Lung (tissue), 12 donors: ENCODE measurements around the gene JOSD2. TPM values are rescaled to one million over a fixed set of nuclear protein-coding genes. Genes with fewer than 3 reads are reported as not detected.

ENCODE experiments used
- ATAC-seq: fragments of 200-7000 bp; cut with Tn5 transposase; one replicate; pipeline ENCODE4 v1.9.1; 2020; ENCODE audit warnings: moderate number of reproducible peaks; ENCODE audit not compliant: insufficient read depth, low FRiP score
- DNase-seq, 3 donors: peaks; one replicate each; pipeline ENCODE4 v3.0.0-alpha.2; 2013 to 2017
- H3K27ac ChIP-seq, 2 donors: one replicate each; pipeline ENCODE4 v1.5.1; 2013; ENCODE audit warnings: mild to moderate bottlenecking in 2 of 2, moderate library complexity in 2 of 2, control low read depth in 1 of 2, inconsistent platforms in 1 of 2, low read depth in 1 of 2, low read length in 1 of 2
- H3K27me3 ChIP-seq, 3 donors: one replicate each; pipeline ENCODE4 v1.5.1; 2013; ENCODE audit warnings: low read length in 2 of 3; ENCODE audit not compliant: control insufficient read depth in 3 of 3, insufficient read depth in 3 of 3
- H3K36me3 ChIP-seq, 4 donors: one replicate each; pipeline ENCODE4 v1.5.1; 2013; ENCODE audit warnings: low read length in 4 of 4, mild to moderate bottlenecking in 1 of 4, moderate library complexity in 1 of 4; ENCODE audit not compliant: control insufficient read depth in 4 of 4, insufficient read depth in 4 of 4
- H3K4me1 ChIP-seq, 5 donors: one replicate each; pipeline ENCODE4 v1.5.1; 2013; ENCODE audit warnings: low read length in 5 of 5, mild to moderate bottlenecking in 2 of 5, moderate library complexity in 1 of 5; ENCODE audit not compliant: control insufficient read depth in 5 of 5, insufficient read depth in 5 of 5
- H3K4me3 ChIP-seq: one replicate; pipeline ENCODE4 v1.5.1; 2013; ENCODE audit warnings: mild to moderate bottlenecking, control low read depth, moderate library complexity
- H3K9ac ChIP-seq, 2 donors: one replicate each; pipeline ENCODE4 v1.5.1; 2013; ENCODE audit warnings: low read length in 2 of 2, control low read depth in 1 of 2; ENCODE audit not compliant: insufficient read depth in 1 of 2
- H3K9me3 ChIP-seq, 4 donors: one replicate each; pipeline ENCODE4 v1.5.1; 2013; ENCODE audit warnings: low read length in 3 of 4, mild to moderate bottlenecking in 1 of 4, moderate library complexity in 1 of 4; ENCODE audit not compliant: control insufficient read depth in 4 of 4, insufficient read depth in 3 of 4
- WGBS, 2 donors: extraction: QIAGEN DNeasy Blood & Tissue Kit; methylation state at CpG; one replicate each; pipeline ENCODE4 v1.1.7; 2013; 5-methylcytosine and 5-hydroxymethylcytosine counted together
- polyA plus RNA-seq, 2 donors: library from polyadenylated mRNA; stranded (reverse); fragments of 200-250 nt; gene quantifications; one replicate each; pipeline ENCODE4 v1.2.1, GENCODE V29; 2013
- total RNA-seq, 2 donors: library from RNA; depleted of rRNA in 1 of 2; stranded (reverse); fragments of >200 nt in 1 of 2; gene quantifications; one replicate each; pipeline ENCODE4 v1.2.1, GENCODE V29; 2014 to 2021
- TF ChIP-seq, protein P1 (sequence below): IDR thresholded peaks from 2 replicates; pipeline ENCODE4 v1.5.1; 2012; ENCODE audit warnings: mild to moderate bottlenecking; ENCODE audit errors: control extremely low read depth, extremely low read depth
- donor health status: control.
- donor health status: control.
- donor health status: Bipolar disorder and iron deficiency.
- donor health status: healthy.
- donor health status: DM: yes; HTN: yes; CAD: no.

JOSD2 gene
- total and polyA plus RNA-seq, 4 donors = 9.8 to 76.8 (median 63.5) TPM

DNA sequence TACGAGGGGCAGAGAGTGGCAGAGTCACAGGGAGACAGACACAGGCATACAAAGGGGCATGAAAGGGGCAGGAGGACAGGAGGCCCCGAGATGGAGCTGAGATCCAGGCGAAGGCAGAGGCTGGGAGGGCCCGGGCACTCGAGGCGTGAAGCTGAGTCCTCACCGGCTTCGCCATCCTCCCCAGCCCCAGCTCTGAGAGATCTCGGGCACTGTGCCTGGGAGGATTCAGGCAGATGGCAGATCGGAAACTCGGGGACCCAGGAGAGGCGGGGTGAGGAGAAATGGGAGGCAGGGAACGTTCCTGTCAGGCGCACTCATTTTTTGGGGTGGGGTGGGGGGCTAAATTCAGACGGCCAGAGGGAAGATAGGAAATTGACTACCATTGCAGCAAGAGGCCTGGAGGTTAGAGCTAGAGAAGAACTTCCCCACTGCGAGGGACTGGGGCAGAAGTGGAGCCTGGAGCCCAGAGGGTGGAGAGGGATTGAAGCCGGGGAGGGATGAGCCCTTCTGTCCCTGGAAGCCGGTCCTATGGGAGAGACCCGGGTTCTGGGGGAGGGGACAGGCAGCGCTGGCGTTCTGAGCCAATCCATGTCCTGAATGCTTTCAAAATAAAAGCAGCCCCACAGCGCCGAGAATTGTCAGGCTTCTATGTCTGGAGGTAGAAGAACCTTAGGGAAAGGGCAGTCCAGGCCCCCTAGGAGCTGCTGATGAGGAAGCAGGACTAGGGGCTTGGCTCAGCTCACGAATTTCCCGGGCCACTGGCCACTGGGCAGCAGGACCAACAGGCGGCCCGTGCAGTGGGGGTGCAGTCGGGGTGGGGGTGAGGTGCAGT is 44.7 kb upstream of the JOSD2 start:
- peaks cover 0 to 19% (median 0%) of the 10 kb centered on the region in 5 donors for H3K4me1 ChIP-seq
- no peak overlapping the region for H3K4me3 ChIP-seq
- no peak for ATAC-seq
- H3K9me3 ChIP-seq = peaks cover 0 to 2% (median 0%) of the 10 kb centered on the region in 4 donors
- no peaks in the 10 kb centered on the region for H3K36me3 ChIP-seq
- no peak overlapping the region for H3K27ac ChIP-seq
- TF ChIP-seq, protein P1, sequence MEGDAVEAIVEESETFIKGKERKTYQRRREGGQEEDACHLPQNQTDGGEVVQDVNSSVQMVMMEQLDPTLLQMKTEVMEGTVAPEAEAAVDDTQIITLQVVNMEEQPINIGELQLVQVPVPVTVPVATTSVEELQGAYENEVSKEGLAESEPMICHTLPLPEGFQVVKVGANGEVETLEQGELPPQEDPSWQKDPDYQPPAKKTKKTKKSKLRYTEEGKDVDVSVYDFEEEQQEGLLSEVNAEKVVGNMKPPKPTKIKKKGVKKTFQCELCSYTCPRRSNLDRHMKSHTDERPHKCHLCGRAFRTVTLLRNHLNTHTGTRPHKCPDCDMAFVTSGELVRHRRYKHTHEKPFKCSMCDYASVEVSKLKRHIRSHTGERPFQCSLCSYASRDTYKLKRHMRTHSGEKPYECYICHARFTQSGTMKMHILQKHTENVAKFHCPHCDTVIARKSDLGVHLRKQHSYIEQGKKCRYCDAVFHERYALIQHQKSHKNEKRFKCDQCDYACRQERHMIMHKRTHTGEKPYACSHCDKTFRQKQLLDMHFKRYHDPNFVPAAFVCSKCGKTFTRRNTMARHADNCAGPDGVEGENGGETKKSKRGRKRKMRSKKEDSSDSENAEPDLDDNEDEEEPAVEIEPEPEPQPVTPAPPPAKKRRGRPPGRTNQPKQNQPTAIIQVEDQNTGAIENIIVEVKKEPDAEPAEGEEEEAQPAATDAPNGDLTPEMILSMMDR = no peak
- peaks cover 3 to 8% (median 3%) of the 10 kb centered on the region in 3 donors for H3K27me3 ChIP-seq
- H3K9ac ChIP-seq = no peak overlapping the region
- peak in 1 of 3 donors; percentile 41 for DNase-seq
- WGBS, 2 donors = 25 to 28% methylated on average over 28 of the region's 28 CpGs

DNA sequence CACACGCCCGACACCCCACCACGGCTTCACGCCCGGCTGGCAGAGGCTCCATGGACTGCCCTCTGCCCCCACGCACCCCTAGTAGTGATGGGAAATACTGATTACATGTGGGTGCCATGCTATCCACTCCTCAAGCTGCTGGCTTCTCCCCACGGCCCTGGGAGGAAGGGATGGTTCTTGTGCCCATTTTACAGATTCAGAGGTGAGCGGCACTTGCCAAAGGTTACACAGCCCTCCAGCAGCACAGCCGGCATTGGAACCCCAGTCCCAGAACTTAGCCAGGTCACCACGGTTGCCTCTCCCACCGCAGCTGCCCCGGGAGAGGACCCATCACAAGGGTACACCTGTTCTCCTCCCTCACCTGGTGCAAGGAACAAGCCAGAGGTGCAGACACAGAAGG is 44.0 kb upstream of the JOSD2 start:
- H3K36me3 ChIP-seq = no peaks in the 10 kb centered on the region
- peaks cover 3 to 13% (median 3%) of the 10 kb centered on the region in 3 donors for H3K27me3 ChIP-seq
- ATAC-seq (no peak), DNase-seq (no peak)
- WGBS, 2 donors = 68 to 75% methylated on average over 12 of the region's 12 CpGs
- peaks cover 0 to 26% (median 0%) of the 10 kb centered on the region in 5 donors for H3K4me1 ChIP-seq
- H3K27ac ChIP-seq = no peak overlapping the region
- no peak overlapping the region for H3K4me3 ChIP-seq
- TF ChIP-seq, protein P1 = no peak
- peaks cover 0 to 2% (median 0%) of the 10 kb centered on the region in 4 donors for H3K9me3 ChIP-seq
- no peak overlapping the region for H3K9ac ChIP-seq

DNA sequence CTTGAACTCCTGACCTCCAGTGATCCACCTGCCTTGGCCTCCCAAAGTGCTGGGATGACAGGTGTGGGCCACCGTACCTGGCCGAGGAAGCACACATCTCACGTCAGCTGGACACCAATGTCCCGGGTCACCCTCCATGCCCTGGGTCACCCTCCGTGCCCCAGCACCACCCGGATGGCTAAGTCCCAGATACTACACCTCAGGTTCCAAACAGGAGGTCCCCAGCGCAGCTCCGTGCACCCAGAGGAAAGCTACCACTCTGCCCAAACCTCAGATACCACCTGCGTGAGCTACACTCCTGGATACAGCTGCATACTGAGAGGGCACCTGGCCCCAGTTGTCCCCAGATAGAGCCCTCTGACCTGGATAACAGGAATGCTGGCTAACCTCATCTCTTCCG is 43.2 kb upstream of the JOSD2 start:
- WGBS, 2 donors = 85 to 92% methylated on average over 10 of the region's 10 CpGs
- peaks cover 0 to 28% (median 0%) of the 10 kb centered on the region in 5 donors for H3K4me1 ChIP-seq
- peaks cover 3 to 20% (median 3%) of the 10 kb centered on the region in 3 donors for H3K27me3 ChIP-seq
- DNase-seq (no peak), ATAC-seq (no peak)
- no peak overlapping the region for H3K9ac ChIP-seq
- H3K27ac ChIP-seq = no peak overlapping the region
- H3K9me3 ChIP-seq = peaks cover 0 to 2% (median 0%) of the 10 kb centered on the region in 4 donors
- H3K36me3 ChIP-seq = no peaks in the 10 kb centered on the region
- TF ChIP-seq, protein P1 = no peak
- H3K4me3 ChIP-seq = no peak overlapping the region
